RCC 7860 (cell line): ENCODE data around the gene STK10.

Source experiments
- DNase-seq: peaks from one replicate; pipeline ENCODE4 v3.0.0-alpha.2; 2015; ENCODE audit warnings: low spot score
- FAIRE-seq: peaks from 2 replicates; lab custom pipeline; 2012; peaks lifted over from hg19 to GRCh38; lab: Jason Lieb, UNC

Gene STK10

GRCh38 chr5:172093965-172094364, 94.1 kb downstream of the STK10 start:
- no peak for FAIRE-seq
- no peak for DNase-seq

- DNase-seq: no peak
- no peak for FAIRE-seq
These were observed 94.5 kb downstream of the STK10 start for GRCh38 chr5:172093559-172093958.

GRCh38 chr5:172091956-172092732, 95.9 kb downstream of the STK10 start:
- DNase-seq: no peak
- FAIRE-seq: no peak

- FAIRE-seq: no peak
- DNase-seq: no peak
These were observed 97.0 kb downstream of the STK10 start for GRCh38 chr5:172090976-172091547.

DNA sequence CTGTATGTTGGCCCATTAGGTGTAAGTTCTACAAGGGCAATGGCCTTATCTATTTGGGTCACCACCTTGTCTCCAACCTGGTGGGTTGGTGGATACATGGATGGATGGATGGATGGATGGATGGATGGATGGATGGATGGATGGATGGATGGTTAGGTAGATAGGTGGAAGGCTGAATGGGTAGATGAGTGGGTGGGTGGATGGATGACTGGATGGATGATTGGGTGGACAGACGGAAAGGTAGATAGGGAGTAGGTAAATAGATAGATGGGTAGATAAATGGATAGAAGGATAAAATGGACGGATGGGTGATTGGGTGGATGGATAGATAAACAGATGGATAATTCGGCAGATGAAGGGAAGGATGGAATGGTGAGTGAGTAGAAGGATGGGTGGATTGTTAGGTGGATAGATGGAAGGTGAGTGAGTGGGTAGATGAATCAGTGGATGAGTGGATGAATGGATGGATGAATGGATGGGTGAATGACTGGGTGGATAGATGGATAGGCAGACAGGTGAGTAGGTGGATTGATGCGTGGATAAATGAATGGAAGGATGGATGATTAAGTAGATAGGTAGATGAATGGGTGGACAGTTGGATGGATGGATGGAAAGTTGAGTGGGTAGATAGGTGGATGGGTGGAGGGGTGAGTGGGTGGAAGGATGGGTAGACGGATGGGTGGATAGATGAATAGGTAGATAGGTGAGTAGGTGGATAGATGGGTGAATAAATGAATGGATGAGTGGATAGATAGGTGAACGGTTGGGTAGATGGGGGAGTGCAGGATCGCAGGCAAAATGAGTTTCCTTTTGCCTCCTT, 98.5 kb downstream of the STK10 start:
- no peak for DNase-seq
- no peak for FAIRE-seq

DNA sequence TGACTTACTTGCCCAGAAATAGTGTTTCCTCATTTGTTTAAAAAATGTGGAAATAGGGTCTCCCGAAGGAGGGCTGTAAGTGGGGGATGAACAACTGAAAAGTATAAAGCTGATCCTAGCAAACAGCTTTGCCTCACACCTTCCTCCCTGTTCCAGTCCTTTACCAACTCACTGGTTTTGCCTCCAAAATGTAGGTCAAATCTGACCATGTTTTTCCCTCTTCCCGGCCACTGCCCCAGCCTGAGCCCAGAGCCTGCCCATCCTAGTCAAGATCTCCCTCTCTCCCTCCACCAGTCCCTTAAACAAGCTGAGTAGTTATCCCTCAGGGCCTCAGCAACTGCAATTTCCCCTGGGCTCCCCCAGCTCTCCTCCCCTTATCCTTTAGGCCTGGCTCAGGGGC, 99.2 kb downstream of the STK10 start:
- no peak for DNase-seq
- no peak for FAIRE-seq

DNA sequence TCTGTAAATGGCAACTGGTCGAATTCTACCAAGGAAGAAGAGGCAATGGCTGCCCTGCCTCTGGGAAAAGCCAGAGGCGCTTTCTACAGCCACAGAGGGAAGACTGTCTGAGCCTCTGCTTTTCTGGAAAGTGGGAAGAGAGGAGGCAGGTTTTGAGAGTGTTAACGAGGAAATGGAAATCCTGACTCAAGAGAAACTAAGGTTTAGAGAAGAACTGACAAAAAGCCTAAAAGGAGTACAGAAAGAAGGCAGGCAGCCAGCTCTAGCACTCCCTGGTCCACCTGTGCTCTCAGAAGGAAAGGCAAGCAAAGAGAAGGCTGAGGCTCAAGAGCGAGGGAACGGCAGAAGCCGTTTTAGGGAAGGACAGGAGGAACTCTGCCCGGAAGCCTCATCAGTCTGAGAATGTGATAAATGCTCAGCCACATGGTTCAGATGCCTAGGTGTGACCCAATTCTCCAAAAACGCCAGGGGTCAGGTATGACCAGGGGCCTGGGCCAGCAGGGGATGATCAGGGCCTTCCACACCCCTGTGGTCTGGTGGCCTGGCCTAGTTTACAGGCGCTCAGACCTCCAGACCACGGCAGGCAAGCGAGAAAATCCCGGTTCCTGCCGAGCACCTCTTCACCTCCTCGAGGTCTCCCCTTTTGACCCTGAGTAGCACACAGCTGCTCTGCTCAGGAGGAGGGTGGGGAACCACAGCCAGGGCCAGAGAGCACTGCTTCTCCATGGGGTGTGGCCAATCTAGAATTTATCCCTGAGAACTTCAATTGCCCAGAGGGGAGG, 101.6 kb downstream of the STK10 start:
- DNase-seq: no peak
- FAIRE-seq: no peak

- no peak for FAIRE-seq
- DNase-seq: no peak
These were observed 102.3 kb downstream of the STK10 start for GRCh38 chr5:172085738-172086137.

DNA sequence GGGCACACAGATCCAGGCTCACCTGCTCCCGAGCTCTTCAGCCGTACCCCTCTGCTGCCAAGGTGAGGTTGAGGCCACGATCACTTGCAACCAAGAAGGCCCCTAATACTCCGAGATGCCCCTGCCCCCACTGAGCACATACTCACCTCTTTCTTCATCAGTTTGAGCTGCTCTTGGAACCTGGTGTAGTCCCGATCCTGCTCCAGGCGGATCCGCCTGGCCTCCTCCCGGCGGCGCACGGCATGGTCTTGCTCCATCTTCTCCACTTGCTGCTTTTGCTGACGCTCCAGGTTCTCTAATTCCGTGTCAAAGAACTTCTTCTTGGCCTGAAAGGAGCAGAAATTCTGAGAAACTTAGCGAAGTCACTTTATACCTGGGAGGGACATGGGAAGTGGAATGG, 105.8 kb downstream of the STK10 start:
- DNase-seq (no peak), FAIRE-seq (no peak)

GRCh38 chr5:172079876-172080275, 108.1 kb downstream of the STK10 start:
- DNase-seq (no peak), FAIRE-seq (no peak)

DNA sequence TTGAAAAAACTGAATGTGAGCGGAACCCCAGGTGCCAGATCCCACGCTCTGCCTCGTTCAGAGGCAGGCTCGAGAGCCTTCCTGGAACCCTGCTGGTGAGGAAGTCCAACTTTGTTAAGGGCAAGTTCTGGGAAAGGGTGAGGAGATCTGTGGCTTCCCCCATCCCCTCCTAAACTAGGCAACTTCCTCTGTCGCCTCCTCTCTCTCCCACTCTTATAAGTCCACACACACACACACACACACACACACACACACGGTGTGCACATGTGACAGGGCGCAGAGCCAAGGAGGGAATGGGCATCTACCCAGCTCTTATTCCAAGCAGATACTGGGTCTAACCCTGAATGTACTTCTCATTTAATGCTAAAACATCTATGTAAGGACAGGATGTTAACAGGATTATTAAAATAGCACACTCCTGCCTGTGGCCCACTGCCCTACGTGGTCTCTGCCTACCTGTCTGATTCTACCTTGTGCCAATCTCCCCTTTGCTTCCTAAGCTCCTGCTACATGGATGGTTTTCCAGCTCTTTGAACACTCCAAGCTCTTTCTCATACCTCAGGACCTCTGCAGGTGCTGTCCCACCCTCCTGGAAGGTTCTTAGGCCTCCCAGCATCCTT, 109.2 kb downstream of the STK10 start:
- FAIRE-seq (no peak), DNase-seq (no peak)

- no peak for FAIRE-seq
- no peak for DNase-seq
These were observed 110.2 kb downstream of the STK10 start for GRCh38 chr5:172077664-172078425.

GRCh38 chr5:172076761-172077244, 111.2 kb downstream of the STK10 start:
- DNase-seq (no peak), FAIRE-seq (no peak)

DNA sequence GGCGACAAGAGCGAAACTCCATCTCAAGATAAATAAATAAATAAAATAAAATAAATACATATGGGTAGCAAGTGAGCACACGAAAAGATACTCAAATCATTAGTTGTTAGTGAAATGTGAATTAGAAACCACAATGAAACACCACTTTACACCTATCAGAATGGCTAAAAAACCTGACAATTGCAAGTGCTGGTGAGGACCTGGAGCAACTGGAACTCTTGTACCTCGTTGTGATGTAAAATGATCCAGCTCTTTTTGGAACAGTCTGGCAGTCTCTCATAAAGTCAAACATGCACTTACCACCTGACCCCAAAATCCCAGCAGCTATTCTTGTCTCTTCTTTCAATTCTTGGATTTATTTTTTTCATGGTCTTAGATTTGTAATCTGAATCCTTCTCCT, 112.4 kb downstream of the STK10 start:
- FAIRE-seq (no peak), DNase-seq (no peak)

- no peak for FAIRE-seq
- DNase-seq: no peak
These were observed 113.1 kb downstream of the STK10 start for GRCh38 chr5:172074896-172075295.

DNA sequence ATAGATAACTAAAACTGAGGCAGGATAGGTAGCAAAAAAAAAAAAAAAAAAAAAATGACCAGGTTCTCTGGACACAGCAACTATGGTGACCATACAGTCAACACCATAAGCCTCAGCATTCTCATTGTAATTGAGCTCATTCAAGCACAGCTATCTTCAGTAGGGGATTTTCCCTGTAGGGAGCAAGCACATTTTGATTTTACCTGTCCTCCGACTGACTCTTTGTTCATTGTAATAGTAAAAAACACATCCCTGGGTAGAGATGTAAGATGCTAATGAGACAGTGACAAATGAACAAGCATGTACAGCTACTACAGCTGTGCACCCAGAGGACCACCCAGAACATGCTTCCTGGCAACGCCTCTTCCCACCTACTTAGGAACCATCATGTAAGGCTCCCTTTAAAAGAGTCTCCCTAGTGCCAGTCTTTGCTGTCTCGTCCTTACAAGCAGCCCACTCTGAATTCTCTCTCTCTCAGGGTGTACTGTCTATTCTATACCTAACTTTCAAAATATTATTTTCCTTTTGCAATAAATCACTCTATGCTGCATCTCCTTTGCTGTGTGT, 116.6 kb downstream of the STK10 start:
- DNase-seq: no peak
- FAIRE-seq: no peak

- FAIRE-seq (no peak), DNase-seq (no peak)
These were observed 122.5 kb downstream of the STK10 start for GRCh38 chr5:172065431-172066065.

- no peak for FAIRE-seq
- DNase-seq: no peak
These were observed 123.3 kb downstream of the STK10 start for GRCh38 chr5:172064766-172065165.

DNA sequence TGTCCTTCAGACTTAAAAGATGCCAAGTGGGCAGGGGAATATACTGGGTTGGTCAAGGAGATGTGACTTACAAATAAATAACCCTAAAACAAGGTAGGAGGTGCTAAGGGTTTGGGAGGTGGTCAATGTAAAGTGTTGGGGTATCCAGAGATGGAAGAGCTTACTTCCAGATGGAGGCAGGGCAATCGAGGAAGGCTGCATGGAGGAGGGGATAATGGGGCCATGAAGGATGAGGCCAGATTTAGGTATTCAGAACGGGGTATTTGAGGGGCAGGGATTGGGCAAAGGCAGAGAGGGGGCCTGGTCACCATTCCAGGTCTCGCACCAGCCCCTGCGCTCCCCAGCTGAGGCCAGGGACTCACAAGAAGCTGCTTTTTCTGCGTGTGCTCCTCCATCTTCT, 123.7 kb downstream of the STK10 start:
- FAIRE-seq (no peak), DNase-seq (no peak)
